OCI-LY3 (cell line): ENCODE results near the gene KCNH2.

Source experiments
- H2AFZ ChIP-seq: fragments of 200-600, 300-600 bp; shearing (Covaris generic); 2 replicates; pipeline ENCODE4 v1.6.0; 2014; ENCODE audit warnings: antibody characterized with exemption, low read depth, low read length
- H3K27ac ChIP-seq: fragments of 200-600, 300-600 bp; sonication (generic); 2 replicates; pipeline ENCODE4 v1.5.1; 2014; ENCODE audit warnings: mild to moderate bottlenecking, low read length, moderate library complexity, mixed read lengths
- H3K27me3 ChIP-seq: fragments of 200-600, 300-600 bp; sonication (generic); 2 replicates; pipeline ENCODE4 v1.6.1; 2014; ENCODE audit warnings: low read depth, low read length, mixed read lengths
- H3K36me3 ChIP-seq: fragments of 200-600, 300-600 bp; sonication (generic); replicated peaks from 2 replicates; pipeline ENCODE3; 2014; ENCODE audit warnings: low read depth, low read length, mixed read lengths
- H3K4me1 ChIP-seq: fragments of 300-600, 200-600 bp; sonication (generic); 2 replicates; pipeline ENCODE4 v1.6.1; 2014; ENCODE audit warnings: low read length, mixed read lengths
- H3K4me2 ChIP-seq: fragments of 200-600, 300-600 bp; sonication (generic); 2 replicates; pipeline ENCODE4 v1.6.1; 2014; ENCODE audit warnings: low read length, mixed read lengths
- H3K4me3 ChIP-seq: fragments of 300-600, 200-600 bp; sonication (generic); 2 replicates; pipeline ENCODE4 v1.5.1; 2014; ENCODE audit warnings: antibody characterized with exemption, mild to moderate bottlenecking, low read length, moderate library complexity
- H3K79me2 ChIP-seq: fragments of 300-600, 200-600 bp; shearing (Covaris generic); 2 replicates; pipeline ENCODE4 v1.6.1; 2014; ENCODE audit warnings: mild to moderate bottlenecking, low read length, mixed read lengths
- H3K9ac ChIP-seq: fragments of 300-600, 200-600 bp; shearing (Covaris generic); 2 replicates; pipeline ENCODE4 v1.6.0; 2014; ENCODE audit warnings: mild to moderate bottlenecking, low read length, moderate library complexity
- H3K9me3 ChIP-seq: fragments of 200-600, 300-600 bp; shearing (Covaris generic); 2 replicates; pipeline ENCODE4 v1.6.1; 2014; ENCODE audit warnings: low read length, mixed read lengths; ENCODE audit not compliant: insufficient read depth
- H4K20me1 ChIP-seq: fragments of 200-600, 300-600 bp; sonication (generic); 2 replicates; pipeline ENCODE4 v1.6.1; 2016; ENCODE audit warnings: low read length, mixed read lengths; ENCODE audit not compliant: insufficient read depth
- EZH2phosphoT487 ChIP-seq: fragments of 200-600 bp; shearing (Covaris generic); IDR thresholded peaks from 2 replicates; pipeline ENCODE4 v1.6.1; 2018; ENCODE audit warnings: antibody characterized with exemption, mixed run types, low read depth
- TF ChIP-seq, protein P1 (sequence below): fragments of 200-600, 300-600 bp; sonication (generic); IDR thresholded peaks from 2 replicates; pipeline ENCODE4 v1.5.1; 2014; ENCODE audit warnings: antibody characterized with exemption, low read length, low read depth

KCNH2 gene

DNA sequence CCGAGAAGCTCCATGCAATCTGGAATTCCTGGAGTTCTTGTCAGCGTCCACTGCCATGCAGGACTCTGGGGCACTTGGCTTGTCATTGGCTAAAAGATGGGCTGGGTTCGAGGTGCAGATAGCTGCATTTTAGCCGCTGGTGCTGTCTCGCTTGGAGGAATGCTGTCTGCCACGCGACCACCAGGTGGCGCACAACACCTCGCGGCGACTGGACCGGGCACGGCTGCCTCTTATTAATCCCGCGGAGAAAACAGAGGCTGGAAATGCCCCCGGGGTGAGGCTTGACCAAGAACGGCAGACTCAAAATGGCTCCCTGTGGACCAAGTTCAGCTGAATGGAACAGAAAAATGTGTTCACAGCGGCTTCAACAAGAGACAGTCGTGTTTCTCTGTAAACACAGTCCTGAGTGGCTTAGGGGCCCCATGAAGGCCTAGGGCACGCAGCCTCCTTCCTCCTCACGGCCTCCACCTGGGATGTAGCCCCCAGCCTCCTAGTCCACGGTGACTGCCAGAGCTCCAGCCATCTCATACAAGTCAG lies 79.6 kb downstream of the KCNH2 start:
- Histone ChIP-seq H2AFZ (peak overlapping the region; percentile 60; the same call in 1 of the 2 replicates), H3K4me3 (peak overlapping the region; percentile 72), H3K27me3 (no peaks in the 10 kb centered on the region), H3K9me3 (0 out of 2 replicates have a peak, but pooled peaks cover under 1% of the 10 kb centered on the region), H3K36me3 (no peaks in the 10 kb centered on the region), H4K20me1 (no peaks in the 10 kb centered on the region), H3K4me1 (peaks cover 57% of the 10 kb centered on the region), H3K4me2 (peak overlapping the region; percentile 96), H3K79me2 (no peaks in the 10 kb centered on the region), H3K27ac (peak overlapping the region; percentile 78), H3K9ac (peak overlapping the region; percentile 71)
- TF ChIP-seq EZH2phosphoT487 = no peak
- TF ChIP-seq, protein P1, sequence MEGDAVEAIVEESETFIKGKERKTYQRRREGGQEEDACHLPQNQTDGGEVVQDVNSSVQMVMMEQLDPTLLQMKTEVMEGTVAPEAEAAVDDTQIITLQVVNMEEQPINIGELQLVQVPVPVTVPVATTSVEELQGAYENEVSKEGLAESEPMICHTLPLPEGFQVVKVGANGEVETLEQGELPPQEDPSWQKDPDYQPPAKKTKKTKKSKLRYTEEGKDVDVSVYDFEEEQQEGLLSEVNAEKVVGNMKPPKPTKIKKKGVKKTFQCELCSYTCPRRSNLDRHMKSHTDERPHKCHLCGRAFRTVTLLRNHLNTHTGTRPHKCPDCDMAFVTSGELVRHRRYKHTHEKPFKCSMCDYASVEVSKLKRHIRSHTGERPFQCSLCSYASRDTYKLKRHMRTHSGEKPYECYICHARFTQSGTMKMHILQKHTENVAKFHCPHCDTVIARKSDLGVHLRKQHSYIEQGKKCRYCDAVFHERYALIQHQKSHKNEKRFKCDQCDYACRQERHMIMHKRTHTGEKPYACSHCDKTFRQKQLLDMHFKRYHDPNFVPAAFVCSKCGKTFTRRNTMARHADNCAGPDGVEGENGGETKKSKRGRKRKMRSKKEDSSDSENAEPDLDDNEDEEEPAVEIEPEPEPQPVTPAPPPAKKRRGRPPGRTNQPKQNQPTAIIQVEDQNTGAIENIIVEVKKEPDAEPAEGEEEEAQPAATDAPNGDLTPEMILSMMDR = peak; percentile 94

DNA sequence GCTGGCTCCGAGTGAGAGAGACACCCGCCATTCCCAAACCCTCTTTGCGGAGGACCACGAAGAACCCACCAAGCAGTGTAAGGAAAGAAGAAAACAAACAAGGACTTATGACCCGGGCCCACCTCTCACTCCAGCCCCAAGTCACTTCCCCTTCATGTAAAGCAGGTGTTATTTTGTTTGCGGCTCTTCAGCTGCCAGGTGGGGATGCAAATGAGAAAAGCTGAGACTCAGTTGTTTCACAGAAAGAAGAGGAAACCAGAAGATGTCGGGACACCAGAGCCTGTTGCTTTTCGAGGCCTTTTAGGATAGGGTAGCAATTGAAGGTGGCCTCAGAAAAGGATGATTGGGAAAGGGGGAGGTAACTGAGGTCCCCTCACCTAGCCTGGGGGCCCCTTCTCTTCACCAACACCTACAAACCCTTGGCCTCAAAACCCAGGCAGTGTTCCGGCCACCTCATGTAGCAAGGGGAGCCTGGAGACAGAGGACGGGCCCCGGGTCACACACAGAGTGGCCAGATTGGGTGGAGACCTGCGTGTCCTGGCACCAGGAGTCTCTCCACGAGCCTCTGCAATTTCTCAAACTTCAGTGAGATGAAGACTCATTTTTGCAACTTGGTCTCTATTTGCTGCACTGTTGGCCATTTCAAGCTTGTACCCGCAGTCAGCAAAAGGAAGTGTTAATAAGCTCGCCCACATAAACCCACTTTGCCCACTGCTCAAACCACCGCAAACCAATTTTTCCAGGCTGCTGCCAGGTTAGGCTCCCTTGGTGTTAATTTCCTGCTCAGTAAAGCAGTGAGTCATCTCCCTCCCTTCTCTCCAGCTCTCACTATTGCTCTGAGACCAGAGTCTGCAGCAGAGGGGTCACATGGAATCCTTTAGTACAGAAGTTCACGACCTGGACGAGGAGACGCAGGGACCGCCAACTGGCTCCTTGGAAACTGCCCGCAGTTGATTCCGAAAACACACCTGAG lies 80.3 kb downstream of the KCNH2 start:
- H3K79me2 ChIP-seq = no peaks in the 10 kb centered on the region
- no peaks in the 10 kb centered on the region for H3K36me3 ChIP-seq
- peaks cover 5% of the 10 kb centered on the region; the same call in 1 of the 2 replicates for H3K9me3 ChIP-seq
- peak overlapping the region; percentile 96 for H3K4me2 ChIP-seq
- H3K4me3 ChIP-seq = peak overlapping the region; percentile 72
- TF ChIP-seq EZH2phosphoT487 = no peak
- TF ChIP-seq, protein P1 = no peak
- peak overlapping the region; percentile 78 for H3K27ac ChIP-seq
- H3K27me3 ChIP-seq = no peaks in the 10 kb centered on the region
- H3K4me1 ChIP-seq = peaks cover 53% of the 10 kb centered on the region
- H2AFZ ChIP-seq = peak overlapping the region; percentile 43; the same call in 1 of the 2 replicates
- peak overlapping the region; percentile 71 for H3K9ac ChIP-seq
- no peaks in the 10 kb centered on the region for H4K20me1 ChIP-seq

DNA sequence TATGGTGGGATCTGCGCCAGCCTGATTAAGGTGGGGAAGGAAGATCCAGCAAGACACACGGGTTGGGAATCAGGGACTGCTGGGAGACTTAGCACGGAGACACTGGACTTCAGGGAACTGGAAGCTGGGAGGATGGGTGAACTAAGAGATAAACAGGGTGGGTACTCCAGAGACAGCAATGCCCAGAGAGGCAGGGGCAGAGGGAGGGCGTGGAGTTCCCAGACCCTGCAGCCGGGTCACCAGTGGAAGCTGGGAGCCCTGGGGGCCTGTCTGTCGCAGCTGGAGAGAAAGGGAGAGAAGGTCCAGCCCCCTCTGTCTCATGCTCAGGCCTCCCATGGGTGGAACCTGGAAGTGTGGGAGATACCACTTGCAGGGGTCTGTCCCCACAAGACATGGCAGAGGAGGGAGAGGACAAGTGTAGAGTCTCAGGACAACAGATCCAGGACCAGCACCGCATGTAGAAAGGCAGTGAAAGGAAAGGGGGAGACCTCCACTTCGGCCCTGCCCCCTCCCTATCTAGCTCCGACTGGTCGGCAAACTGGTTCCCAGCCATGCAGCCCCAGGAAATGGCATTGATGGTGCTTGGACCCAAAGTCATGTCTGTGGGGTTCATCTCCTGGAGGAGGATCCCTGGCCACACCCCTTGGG lies 81.4 kb downstream of the KCNH2 start:
- H3K36me3 ChIP-seq = no peaks in the 10 kb centered on the region
- no peaks in the 10 kb centered on the region for H3K27me3 ChIP-seq
- H3K9ac ChIP-seq = peak overlapping the region; percentile 71
- peak overlapping the region; percentile 96 for H3K4me2 ChIP-seq
- H3K4me1 ChIP-seq = peaks cover 43% of the 10 kb centered on the region
- H3K79me2 ChIP-seq = no peaks in the 10 kb centered on the region
- no peak for TF ChIP-seq EZH2phosphoT487
- TF ChIP-seq, protein P1 = no peak
- H4K20me1 ChIP-seq = no peaks in the 10 kb centered on the region
- peak overlapping the region; percentile 72 for H3K4me3 ChIP-seq
- H2AFZ ChIP-seq = no peak overlapping the region
- peaks cover 5% of the 10 kb centered on the region; the same call in 1 of the 2 replicates for H3K9me3 ChIP-seq
- peak overlapping the region; percentile 78; the same call in 1 of the 2 replicates for H3K27ac ChIP-seq
